ENCODE results near the gene MAP4K4. TPM values are rescaled to one million over a fixed set of nuclear protein-coding genes. Genes with fewer than 3 reads are reported as not detected.
"Not testable (repeated sequence)": the region's sequence is repeated elsewhere in the genome, so short reads cannot be mapped to it uniquely, and the experiment has no call there.

The MAP4K4 gene
- total RNA-seq, 2 experiments from 2014 or later: 42.1 to 43.4 TPM

DNA sequence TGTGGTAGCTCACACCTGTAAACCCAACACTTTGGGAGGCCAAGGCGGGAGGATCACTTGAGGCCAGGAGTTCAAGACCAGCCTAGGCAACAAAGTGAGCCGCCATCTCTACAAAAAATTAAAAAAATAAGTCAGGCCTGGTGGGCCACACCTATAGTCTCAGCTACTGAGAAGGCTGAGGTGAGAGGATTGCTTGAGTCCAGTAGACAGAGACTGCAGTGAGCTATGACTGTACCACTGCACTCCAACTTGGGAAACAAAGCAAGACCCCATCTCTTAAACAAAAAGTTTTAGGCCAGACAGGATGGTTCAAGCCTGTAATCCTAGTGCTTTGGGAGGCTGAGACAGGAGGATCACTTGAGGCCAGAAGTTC is 224.4 kb downstream of the MAP4K4 start:
- Mint-ChIP-seq H3K27me3 (peaks cover 2% of the 10 kb centered on the region), H3K4me3 (no peak overlapping the region), H3K4me1 (ENCODE audit: low read depth) (no peaks in the 10 kb centered on the region), H3K27ac (no peak overlapping the region), H3K36me3 (peaks cover 14% of the 10 kb centered on the region), H3K9me3 (peaks cover 28% of the 10 kb centered on the region)
- intact Hi-C loops (cut with micrococcal nuclease): no loop called here
- no peak for DNase-seq
- ChIA-PET CTCF (no interaction called here), POLR2A (no interaction called here)

DNA sequence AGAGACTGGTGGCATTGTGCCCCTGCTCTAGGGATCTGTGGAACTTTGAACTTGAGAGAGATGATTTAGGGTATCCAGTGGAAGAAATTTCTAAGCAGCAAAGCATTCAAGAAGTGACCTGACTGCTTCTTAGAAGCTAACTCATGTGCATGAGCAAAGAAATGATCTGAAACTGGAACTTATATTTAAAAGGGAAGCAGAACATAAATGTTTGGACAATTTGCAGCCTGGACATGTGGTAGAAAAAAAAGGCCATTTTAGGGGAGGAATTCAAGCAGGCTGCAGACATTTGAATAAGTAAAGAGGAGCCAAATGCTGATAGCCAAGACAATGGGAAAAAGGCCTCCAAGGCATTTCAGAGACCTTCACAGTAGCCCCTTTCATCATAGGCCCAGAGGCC is 226.8 kb downstream of the MAP4K4 start:
- H3K4me3 Mint-ChIP-seq; POLR2A ChIA-PET; intact Hi-C loops (cut with micrococcal nuclease); H3K4me1 Mint-ChIP-seq (ENCODE audit: low read depth); H3K27ac Mint-ChIP-seq; H3K27me3 Mint-ChIP-seq; DNase-seq; CTCF ChIA-PET: not testable (repeated sequence)
- peaks cover 45% of the 10 kb centered on the region for H3K9me3 Mint-ChIP-seq
- H3K36me3 Mint-ChIP-seq: peaks cover 20% of the 10 kb centered on the region

DNA sequence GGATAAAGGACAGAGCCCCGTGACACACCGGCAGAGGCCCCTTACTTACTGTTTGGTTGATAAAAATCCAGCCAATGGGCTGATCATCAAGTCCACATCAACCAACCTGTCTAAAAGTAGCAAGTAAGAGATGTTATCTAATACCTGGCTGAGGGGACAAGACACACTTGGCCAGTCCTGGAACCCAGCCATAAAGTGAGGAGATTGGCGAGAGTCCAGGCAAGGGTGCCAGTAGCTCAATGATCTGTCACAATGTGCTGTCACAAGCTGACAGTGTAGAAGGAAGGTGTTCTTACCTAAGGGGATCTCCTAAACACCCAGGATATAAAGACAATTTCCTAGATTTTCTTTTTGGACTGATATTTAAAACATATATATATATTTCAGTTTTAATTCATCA is 232.5 kb downstream of the MAP4K4 start:
- intact Hi-C loops (cut with micrococcal nuclease): loop anchor here (2.0 kb wide), 1 partner anchor 29 kb away; no protein-coding TSS in a partner anchor
- Mint-ChIP-seq H3K27me3 (peaks cover 11% of the 10 kb centered on the region), H3K4me3 (no peak overlapping the region), H3K36me3 (peaks cover 12% of the 10 kb centered on the region), H3K9me3 (peaks cover 33% of the 10 kb centered on the region), H3K27ac (no peak overlapping the region), H3K4me1 (ENCODE audit: low read depth) (peaks cover 7% of the 10 kb centered on the region)
- ChIA-PET CTCF (no interaction called here), POLR2A (no interaction called here)
- DNase-seq: no peak

DNA sequence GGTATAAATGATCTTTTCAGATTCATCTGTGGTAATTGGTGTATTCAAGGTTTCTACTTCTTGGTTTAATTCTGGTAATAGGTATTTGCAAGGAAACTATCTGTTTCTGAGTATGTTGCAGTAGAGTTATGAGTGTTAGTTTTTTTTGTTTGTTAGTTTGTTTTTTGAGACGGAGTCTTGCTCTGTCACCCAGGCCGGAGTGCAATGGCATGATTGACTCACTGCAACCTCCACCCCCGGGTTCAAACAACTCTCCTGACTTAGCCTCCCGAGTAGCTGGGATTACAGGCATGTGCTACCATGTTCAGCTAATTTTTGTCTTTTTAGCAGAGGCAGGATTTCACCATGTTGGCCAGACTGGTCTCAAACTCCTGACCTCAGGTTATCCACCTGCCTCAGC is 233.3 kb downstream of the MAP4K4 start:
- peaks cover 7% of the 10 kb centered on the region for H3K4me1 Mint-ChIP-seq (ENCODE audit: low read depth)
- H3K9me3 Mint-ChIP-seq: peaks cover 27% of the 10 kb centered on the region
- peak; percentile 56 for DNase-seq
- no peak overlapping the region for H3K4me3 Mint-ChIP-seq
- H3K27ac Mint-ChIP-seq: no peak overlapping the region
- POLR2A ChIA-PET: no interaction called here
- H3K36me3 Mint-ChIP-seq: peaks cover 12% of the 10 kb centered on the region
- peaks cover 11% of the 10 kb centered on the region for H3K27me3 Mint-ChIP-seq
- intact Hi-C loops (cut with micrococcal nuclease): loop anchor here (2.0 kb wide), 1 partner anchor 30 kb away; no protein-coding TSS in a partner anchor
- CTCF ChIA-PET: no interaction called here

DNA sequence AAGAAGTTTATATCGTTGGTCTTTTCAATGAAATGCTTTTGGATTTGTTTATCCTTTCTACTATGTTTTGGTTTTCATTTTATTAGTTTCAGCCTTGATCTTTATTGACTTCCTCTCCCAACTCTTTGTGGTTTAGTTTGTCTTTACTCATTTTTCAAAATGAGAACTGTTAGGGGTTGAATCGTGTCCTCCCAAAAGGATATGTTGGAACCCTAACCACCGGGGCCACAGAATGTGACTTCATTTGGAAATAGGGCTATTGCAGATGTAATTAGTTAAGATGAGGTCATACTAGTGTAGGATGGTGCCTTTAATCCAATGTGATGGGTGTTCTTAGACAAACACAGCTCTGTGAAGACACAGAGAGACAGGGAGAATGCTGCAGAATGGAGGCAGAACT is 233.9 kb downstream of the MAP4K4 start:
- intact Hi-C loops (cut with micrococcal nuclease): loop anchor here (2.0 kb wide), 1 partner anchor 31 kb away; no protein-coding TSS in a partner anchor
- POLR2A ChIA-PET: no interaction called here
- Mint-ChIP-seq H3K27ac (no peak overlapping the region), H3K9me3 (peaks cover 22% of the 10 kb centered on the region), H3K36me3 (peaks cover 12% of the 10 kb centered on the region), H3K4me3 (no peak overlapping the region), H3K27me3 (peaks cover 11% of the 10 kb centered on the region), H3K4me1 (ENCODE audit: low read depth) (peaks cover 7% of the 10 kb centered on the region)
- peak; percentile 25 for DNase-seq
- CTCF ChIA-PET: interaction anchor here (1.2 kb wide), 1 partner anchor 47 kb away, joined by 3 read pairs; no protein-coding TSS in a partner anchor

DNA sequence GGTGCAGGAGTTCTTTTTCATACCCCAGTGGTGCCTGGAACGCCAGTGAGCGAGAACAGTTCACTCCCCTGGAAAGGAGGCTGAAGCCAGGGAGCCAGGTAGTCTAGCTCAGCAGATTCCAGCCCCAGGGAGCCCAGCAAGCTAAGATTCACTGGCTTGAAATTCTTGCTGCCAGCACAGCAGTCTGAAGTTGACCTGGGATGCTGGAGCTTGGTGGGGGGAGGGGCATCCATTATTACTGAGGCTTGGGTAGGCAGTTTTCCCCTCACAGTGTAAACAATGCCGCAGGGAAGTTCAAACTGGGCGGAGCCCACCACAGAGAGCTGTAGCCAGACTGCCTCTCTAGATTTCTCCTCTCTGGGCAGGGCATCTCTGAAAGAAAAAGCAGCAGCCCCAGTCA is 238.3 kb downstream of the MAP4K4 start:
- DNase-seq: not testable (repeated sequence)

DNA sequence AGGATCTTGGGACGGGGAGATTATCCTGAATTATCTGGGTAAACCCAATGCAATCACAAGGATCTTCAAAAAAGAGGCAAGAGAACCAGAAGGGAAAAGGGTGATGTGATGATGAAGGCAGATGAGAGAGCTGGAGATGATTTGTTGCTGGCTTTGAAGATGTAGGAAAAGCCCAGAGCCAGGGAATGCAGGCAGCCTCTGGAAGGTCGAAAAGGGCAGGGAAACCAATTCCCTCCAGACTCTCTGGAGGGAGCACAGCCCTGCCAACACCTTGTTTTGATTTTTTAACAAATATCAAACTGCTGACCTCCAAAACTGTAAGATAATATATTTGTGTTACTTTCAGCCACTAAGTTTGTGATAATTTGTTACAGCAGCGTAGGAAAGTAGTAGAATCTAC is 245.3 kb downstream of the MAP4K4 start:
- ChIA-PET POLR2A (no interaction called here), CTCF (no interaction called here)
- H3K4me3 Mint-ChIP-seq: no peak overlapping the region
- H3K27me3 Mint-ChIP-seq: peaks cover 12% of the 10 kb centered on the region
- H3K27ac Mint-ChIP-seq: no peak overlapping the region
- DNase-seq: no peak
- H3K4me1 Mint-ChIP-seq (ENCODE audit: low read depth): no peaks in the 10 kb centered on the region
- intact Hi-C loops (cut with micrococcal nuclease): no loop called here
- peaks cover 12% of the 10 kb centered on the region for H3K9me3 Mint-ChIP-seq
- H3K36me3 Mint-ChIP-seq: peaks cover under 1% of the 10 kb centered on the region

More for the DNA sequence above, 238.3 kb downstream of the MAP4K4 start:
- CTCF ChIA-PET; H3K36me3 Mint-ChIP-seq; H3K4me3 Mint-ChIP-seq; intact Hi-C loops (cut with micrococcal nuclease); POLR2A ChIA-PET; H3K4me1 Mint-ChIP-seq (ENCODE audit: low read depth); H3K27ac Mint-ChIP-seq: not testable (repeated sequence)
- Mint-ChIP-seq H3K9me3 (peaks cover 14% of the 10 kb centered on the region), H3K27me3 (peaks cover 23% of the 10 kb centered on the region)

Other genes starting within 250 kb of the MAP4K4 start
- 1 to 10 TPM in 1 of 2 experiments, under 1 TPM in 1; 0.90 to 1.0 TPM for gene RFX8, start 222.6 kb upstream of the MAP4K4 start, total RNA-seq

Measured in activated CD4-positive, alpha-beta memory T cell treated with anti-CD3 and anti-CD28 coated beads for 36 hours (primary cell).